HFF-Myc (cell line): Measurements from ENCODE around the gene PSMG3.

Experiments used
- DNase-seq: peaks from one replicate; pipeline ENCODE4 v3.0.0-alpha.2; 2011; ENCODE audit warnings: low read depth; ENCODE audit errors: extremely low read depth
- H3K4me3 ChIP-seq: replicated peaks from 2 replicates; pipeline ENCODE4 v1.5.1; 2011; ENCODE audit warnings: low read depth, mild to moderate bottlenecking, control low read depth, low read length
- CTCF ChIP-seq: IDR thresholded peaks from 2 replicates; pipeline ENCODE4 v1.5.1; 2012; ENCODE audit warnings: mild to moderate bottlenecking, low read depth, low read length, control low read depth; ENCODE audit errors: missing control alignments

PSMG3 gene

GRCh38 chr7:1540776-1541271 is 29.0 kb downstream of the PSMG3 start:
- no peak overlapping the region for H3K4me3 ChIP-seq
- no peak for DNase-seq
- TF ChIP-seq CTCF, result no peak

GRCh38 chr7:1539882-1540775 is 29.7 kb downstream of the PSMG3 start:
- H3K4me3 ChIP-seq, result no peak overlapping the region
- TF ChIP-seq CTCF, result no peak
- no peak for DNase-seq

GRCh38 chr7:1539181-1539881 is 30.5 kb downstream of the PSMG3 start:
- no peak for DNase-seq
- no peak for TF ChIP-seq CTCF
- no peak overlapping the region for H3K4me3 ChIP-seq

- DNase-seq, result no peak
- no peak overlapping the region for H3K4me3 ChIP-seq
- TF ChIP-seq CTCF, result no peak
These were observed 31.2 kb downstream of the PSMG3 start for GRCh38 chr7:1538544-1539180.

- DNase-seq, result peak; percentile 77
- no peak for TF ChIP-seq CTCF
- peak overlapping the region; percentile 43 for H3K4me3 ChIP-seq
These were observed 32.1 kb downstream of the PSMG3 start for GRCh38 chr7:1537535-1538412.
